Astrocyte of the hippocampus (primary cell): Measurements from ENCODE around the gene SLC25A51.
"Not testable (repeated sequence)": the region's sequence is repeated elsewhere in the genome, so short reads cannot be mapped to it uniquely, and the experiment has no call there.

ENCODE experiments used
- DNase-seq: peaks from one replicate; pipeline ENCODE4 v3.0.0; 2011; ENCODE audit warnings: low read depth, low spot score

The SLC25A51 gene

GRCh38 chr9:37920471-37921167 is 16.7 kb upstream of the SLC25A51 start:
- no peak for DNase-seq

- DNase-seq = no peak
These were observed 16.0 kb upstream of the SLC25A51 start for GRCh38 chr9:37919956-37920335.

GRCh38 chr9:37919246-37919955 is 15.5 kb upstream of the SLC25A51 start:
- no peak for DNase-seq

GRCh38 chr9:37918665-37919170 is 14.8 kb upstream of the SLC25A51 start:
- DNase-seq = peak; percentile 2

- peak; percentile 2 for DNase-seq
These were observed 14.1 kb upstream of the SLC25A51 start for GRCh38 chr9:37917801-37918664.

GRCh38 chr9:37917313-37917731 is 13.4 kb upstream of the SLC25A51 start:
- peak; percentile 25 for DNase-seq

- DNase-seq = peak; percentile 62
These were observed 12.8 kb upstream of the SLC25A51 start for GRCh38 chr9:37916471-37917312.

- no peak for DNase-seq
These were observed 12.1 kb upstream of the SLC25A51 start for GRCh38 chr9:37915911-37916470.

GRCh38 chr9:37914701-37915358 is 10.9 kb upstream of the SLC25A51 start:
- no peak for DNase-seq

- DNase-seq = no peak
These were observed 10.2 kb upstream of the SLC25A51 start for GRCh38 chr9:37914154-37914551.

- DNase-seq = peak; percentile 87
These were observed 9.7 kb upstream of the SLC25A51 start for GRCh38 chr9:37913480-37914153.

- no peak for DNase-seq
These were observed 7.3 kb upstream of the SLC25A51 start for GRCh38 chr9:37911271-37911681.

- DNase-seq = no peak
These were observed 6.3 kb upstream of the SLC25A51 start for GRCh38 chr9:37910271-37910670.

GRCh38 chr9:37909836-37910235 is 5.9 kb upstream of the SLC25A51 start:
- DNase-seq = not testable (repeated sequence)

GRCh38 chr9:37909326-37909725 is 5.4 kb upstream of the SLC25A51 start:
- no peak for DNase-seq

- DNase-seq = no peak
These were observed 4.8 kb upstream of the SLC25A51 start for GRCh38 chr9:37908698-37909186.

- DNase-seq = no peak
These were observed 4.4 kb upstream of the SLC25A51 start for GRCh38 chr9:37908283-37908682.

GRCh38 chr9:37906312-37907239 is 2.6 kb upstream of the SLC25A51 start:
- DNase-seq = no peak
